HG03159 (cell line): Measurements from ENCODE around the gene ZCCHC14.

ENCODE experiments used
- ATAC-seq: cut with Tn5 transposase; IDR thresholded peaks from one replicate; pipeline ENCODE4 v1.9.1; 2021; ENCODE audit warnings: mild to moderate bottlenecking, moderate library complexity; ENCODE audit not compliant: unreplicated experiment

ZCCHC14 gene

GRCh38 chr16:87492721-87493607 lies at the start of gene ZCCHC14:
ZCCHC14 (minus strand) TSS chr16:87493024; CDS start chr16:87492238, 786 bp downstream.
- ATAC-seq: peak; percentile 92

- no peak for ATAC-seq
These were observed 49.0 kb upstream of the ZCCHC14 start for GRCh38 chr16:87541872-87542234.

GRCh38 chr16:87541147-87541871 lies 48.5 kb upstream of the ZCCHC14 start:
- ATAC-seq: no peak

- no peak for ATAC-seq
These were observed 48.0 kb upstream of the ZCCHC14 start for GRCh38 chr16:87540897-87541146.

- ATAC-seq: no peak
These were observed 47.5 kb upstream of the ZCCHC14 start for GRCh38 chr16:87540072-87540896.

GRCh38 chr16:87539113-87539512 lies 46.3 kb upstream of the ZCCHC14 start:
- no peak for ATAC-seq

- no peak for ATAC-seq
These were observed 45.8 kb upstream of the ZCCHC14 start for GRCh38 chr16:87538594-87538993.

GRCh38 chr16:87538160-87538559 lies 45.3 kb upstream of the ZCCHC14 start:
- ATAC-seq: no peak

- no peak for ATAC-seq
These were observed 43.9 kb upstream of the ZCCHC14 start for GRCh38 chr16:87536795-87537142.

GRCh38 chr16:87535855-87536794 lies 43.3 kb upstream of the ZCCHC14 start:
- no peak for ATAC-seq

GRCh38 chr16:87535457-87535854 lies 42.6 kb upstream of the ZCCHC14 start:
- no peak for ATAC-seq

- no peak for ATAC-seq
These were observed 41.9 kb upstream of the ZCCHC14 start for GRCh38 chr16:87534751-87535150.

- no peak for ATAC-seq
These were observed 41.3 kb upstream of the ZCCHC14 start for GRCh38 chr16:87534030-87534653.

GRCh38 chr16:87533061-87533460 lies 40.2 kb upstream of the ZCCHC14 start:
- ATAC-seq: no peak

- ATAC-seq: no peak
These were observed 38.6 kb upstream of the ZCCHC14 start for GRCh38 chr16:87531418-87531817.

- ATAC-seq: no peak
These were observed 36.1 kb upstream of the ZCCHC14 start for GRCh38 chr16:87528690-87529579.

- ATAC-seq: no peak
These were observed 34.4 kb upstream of the ZCCHC14 start for GRCh38 chr16:87527055-87527724.

- ATAC-seq: no peak
These were observed 33.6 kb upstream of the ZCCHC14 start for GRCh38 chr16:87526238-87526947.
